Stimulated activated CD4-positive, alpha-beta T cell treated with anti-CD3 and anti-CD28 coated beads, Interleukin-2, amount 100 ng/mL, for 24 hours (primary cell): Measurements from ENCODE around the gene SLC4A11.
"Not testable (repeated sequence)": the region's sequence is repeated elsewhere in the genome, so short reads cannot be mapped to it uniquely, and the experiment has no call there.

Experiments
- DNase-seq, 2 donors: peaks; one replicate each; pipeline ENCODE4 v3.0.0-alpha.2; 2020

Gene SLC4A11

DNA sequence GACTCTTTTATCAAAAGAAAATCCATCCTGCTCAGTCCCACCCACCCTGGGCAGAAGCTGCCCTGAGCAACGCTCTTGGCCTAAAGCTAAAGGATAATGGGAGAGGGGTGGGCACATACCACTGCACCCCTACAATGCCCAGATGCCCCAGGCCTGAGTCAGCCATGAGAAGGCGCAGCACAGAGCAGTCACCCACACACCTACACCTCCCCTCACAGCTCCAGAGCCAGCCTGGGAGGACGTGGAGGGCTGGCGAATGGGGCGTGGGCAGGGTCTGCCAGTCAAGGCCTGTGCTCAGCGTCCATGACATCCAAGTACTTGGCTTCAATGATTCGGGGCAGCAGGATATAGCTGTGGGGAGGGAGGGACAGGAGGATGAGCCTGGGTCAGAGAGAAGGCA, 11.5 kb downstream of the SLC4A11 start:
- DNase-seq, result no peak

- no peak for DNase-seq
These were observed 12.1 kb downstream of the SLC4A11 start for GRCh38 chr20:3226864-3227263.

- DNase-seq, result no peak
These were observed 12.9 kb downstream of the SLC4A11 start for GRCh38 chr20:3226093-3226492.

GRCh38 chr20:3224681-3225421, 14.1 kb downstream of the SLC4A11 start:
- no peak for DNase-seq

DNA sequence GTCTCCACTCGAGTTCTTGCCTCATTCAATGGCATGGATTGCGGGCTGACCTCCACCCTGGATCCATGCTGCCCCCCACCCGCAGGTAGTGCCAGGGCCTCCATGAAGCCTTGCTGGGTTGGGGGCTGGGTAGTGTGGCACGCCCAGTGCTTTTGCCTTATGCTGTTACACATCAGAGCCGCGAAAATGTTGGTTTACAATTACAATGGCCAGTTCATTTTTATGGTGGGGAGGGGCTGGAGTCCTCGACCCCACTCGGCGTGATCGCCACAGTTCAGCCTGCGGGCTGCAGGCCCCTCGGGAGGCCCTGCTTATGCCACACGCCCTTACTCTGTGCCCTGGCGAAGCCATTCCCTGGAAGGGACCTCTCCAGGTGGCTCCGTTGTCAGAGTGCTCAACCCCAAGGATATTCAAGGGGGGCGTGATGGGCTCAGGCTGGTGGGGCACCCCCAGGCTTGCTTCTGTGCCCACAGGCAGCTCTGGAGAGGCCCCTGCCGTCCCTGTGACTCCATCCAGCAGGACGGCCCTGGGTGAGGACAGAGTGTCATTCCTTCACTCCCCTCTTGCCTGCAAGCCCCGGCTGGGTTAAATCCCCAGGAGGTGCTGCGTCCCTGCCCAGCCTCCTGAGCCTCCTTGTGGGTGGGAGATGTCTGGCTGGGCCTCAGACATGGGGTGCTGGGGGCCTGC, 14.9 kb downstream of the SLC4A11 start:
- DNase-seq, result no peak

- no peak for DNase-seq
These were observed 15.4 kb downstream of the SLC4A11 start for GRCh38 chr20:3223651-3223993.

- DNase-seq, result no peak
These were observed 16.1 kb downstream of the SLC4A11 start for GRCh38 chr20:3222635-3223600.

DNA sequence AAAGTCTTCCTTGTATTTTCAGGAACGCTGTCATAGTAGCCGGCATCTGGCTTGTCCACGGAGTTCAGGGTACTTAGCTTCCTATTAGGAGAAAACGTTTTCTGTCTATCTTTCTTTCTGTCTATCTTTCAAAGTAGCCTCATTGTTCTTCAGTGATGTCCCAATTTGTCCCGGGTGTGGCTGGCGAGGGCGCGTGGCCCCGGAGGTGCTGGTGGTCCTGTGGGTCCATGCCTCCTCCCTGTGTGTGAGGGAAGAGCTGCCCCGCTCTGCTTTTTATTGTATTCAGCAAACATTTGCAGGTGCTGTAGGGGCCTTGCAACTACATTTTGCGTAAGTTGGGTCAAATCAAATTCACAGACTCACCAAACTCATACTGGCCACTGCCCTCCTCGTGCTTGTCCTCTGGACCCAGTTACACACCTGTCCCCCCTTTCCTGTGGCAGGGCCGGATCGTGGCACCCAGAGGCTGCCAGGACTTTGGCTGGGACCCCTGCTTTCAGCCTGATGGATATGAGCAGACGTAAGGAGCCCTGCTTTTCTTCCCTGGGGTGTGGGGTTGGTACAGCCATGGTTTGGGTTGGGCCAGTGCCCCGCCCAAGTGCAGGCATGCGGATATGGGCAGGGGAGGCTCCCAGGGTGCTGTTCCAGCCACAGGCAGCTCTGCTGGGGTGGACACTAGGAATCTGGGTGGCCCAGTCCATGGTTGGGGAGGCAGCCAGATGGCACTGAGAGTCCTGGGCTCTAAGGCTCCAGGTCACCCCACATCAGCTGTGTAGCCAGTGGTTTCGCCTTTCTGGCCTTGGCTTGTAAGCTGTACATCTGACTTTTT, 17.4 kb downstream of the SLC4A11 start:
- DNase-seq, result no peak

- DNase-seq, result peak; percentile 82 to 84
These were observed 20.5 kb downstream of the SLC4A11 start for GRCh38 chr20:3218307-3218988.

GRCh38 chr20:3215359-3215917, 23.6 kb downstream of the SLC4A11 start:
- DNase-seq, result not testable (repeated sequence)

DNA sequence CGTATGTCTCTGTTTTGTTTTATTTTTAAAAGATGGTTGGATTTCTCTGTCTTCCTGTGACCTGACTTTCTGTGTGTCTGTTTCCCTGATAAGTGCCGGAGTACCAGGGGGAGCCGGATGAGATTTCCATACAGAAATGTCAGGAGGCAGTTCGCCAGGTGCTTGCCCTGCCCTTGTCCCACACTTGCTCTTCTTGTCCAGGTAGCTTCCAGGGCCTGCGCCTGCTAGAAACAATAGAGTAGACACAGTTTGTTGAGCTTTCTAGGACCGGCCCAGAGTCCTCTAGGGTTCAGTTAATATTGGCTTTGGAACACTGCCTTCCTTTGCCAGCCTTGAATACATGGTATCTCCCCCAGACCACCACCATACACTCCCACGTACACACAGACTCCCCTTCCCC, 25.8 kb downstream of the SLC4A11 start:
- no peak for DNase-seq

DNA sequence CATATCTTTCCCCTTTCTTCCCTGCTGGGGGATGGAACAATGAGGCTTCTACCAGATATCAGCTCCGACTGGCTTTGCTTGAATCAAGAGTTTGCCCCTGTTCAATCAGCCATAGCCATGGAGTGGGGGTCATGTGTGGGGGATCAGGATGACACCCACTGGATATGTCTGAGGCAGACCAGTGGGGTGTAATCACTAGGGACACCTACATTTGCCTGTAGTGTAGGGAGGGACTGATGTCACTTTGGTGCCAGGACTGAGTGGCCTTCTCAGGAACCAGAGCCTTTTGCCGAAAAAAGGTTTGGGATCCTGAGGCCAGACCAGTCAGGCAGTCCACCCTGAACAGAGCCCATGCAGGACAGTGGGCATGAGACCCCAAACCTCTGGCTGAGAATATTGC, 28.6 kb downstream of the SLC4A11 start:
- no peak for DNase-seq

DNA sequence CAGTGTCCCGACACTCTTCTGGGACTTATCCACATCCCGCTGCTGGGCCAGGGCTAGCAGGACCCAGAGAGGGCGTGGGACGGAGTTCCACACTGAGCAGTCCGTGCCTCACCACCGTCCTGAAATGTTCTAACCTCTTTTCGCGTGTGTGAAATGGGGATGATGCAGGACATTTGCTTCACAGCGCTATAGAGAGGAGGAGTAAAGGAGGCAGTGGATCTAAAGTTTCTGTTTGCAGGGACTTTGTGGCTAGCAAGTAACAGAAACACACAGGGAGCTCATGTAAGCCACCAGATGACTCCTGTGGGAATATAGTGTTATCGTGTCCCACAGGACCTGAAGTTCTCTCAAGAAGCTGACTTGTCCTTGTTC, 29.1 kb downstream of the SLC4A11 start:
- peak in 1 of 2 donors; percentile 18 for DNase-seq

- peak; percentile 67 to 71 for DNase-seq
These were observed 29.6 kb downstream of the SLC4A11 start, which contains the start of gene ITPA for GRCh38 chr20:3209257-3209945. TSS of gene ITPA (plus strand) at chr20:3209498. CDS start at chr20:3209552, 54 bp downstream.

GRCh38 chr20:3208786-3209256, 30.2 kb downstream of the SLC4A11 start:
- DNase-seq, result no peak

DNA sequence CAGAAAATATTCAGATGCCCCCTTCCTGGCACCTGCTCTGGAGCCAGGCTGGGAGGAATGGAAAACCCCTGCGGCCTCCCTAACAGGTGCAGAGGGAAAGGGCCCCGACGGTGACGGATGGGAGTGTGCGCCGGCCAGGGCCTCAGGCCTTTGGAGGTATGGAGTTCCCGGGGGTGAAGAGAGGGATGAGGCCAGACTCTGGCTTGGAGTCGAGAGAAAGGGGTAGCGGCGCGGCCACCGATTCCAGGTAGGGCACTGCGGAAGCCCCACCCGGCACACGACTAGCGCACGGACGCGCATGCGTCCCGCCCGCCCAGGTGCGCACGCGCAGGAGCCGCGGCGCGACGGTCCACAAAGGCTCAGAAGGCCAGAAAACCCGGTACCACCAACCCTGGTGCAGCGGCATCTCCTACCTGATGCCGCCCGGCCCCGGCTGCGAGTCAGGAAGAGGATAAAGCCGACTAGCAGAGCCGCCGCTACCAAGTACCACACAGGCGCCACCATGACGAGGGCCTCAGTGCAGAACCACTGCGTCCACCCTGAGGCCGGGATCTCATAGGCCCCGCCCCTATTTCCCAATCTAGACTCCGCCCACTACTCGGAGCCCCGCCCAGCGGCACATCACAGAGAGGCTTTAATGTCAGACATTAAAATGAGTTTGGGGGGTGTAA, 34.7 kb downstream of the SLC4A11 start, which contains the start of gene DDRGK1:
Gene DDRGK1, minus strand, starts transcription at position 559 of the 671 bp plus-strand sequence. Its CDS starts 55 bp downstream, at position 504.
- DNase-seq, result peak; percentile 93 to 96

DNA sequence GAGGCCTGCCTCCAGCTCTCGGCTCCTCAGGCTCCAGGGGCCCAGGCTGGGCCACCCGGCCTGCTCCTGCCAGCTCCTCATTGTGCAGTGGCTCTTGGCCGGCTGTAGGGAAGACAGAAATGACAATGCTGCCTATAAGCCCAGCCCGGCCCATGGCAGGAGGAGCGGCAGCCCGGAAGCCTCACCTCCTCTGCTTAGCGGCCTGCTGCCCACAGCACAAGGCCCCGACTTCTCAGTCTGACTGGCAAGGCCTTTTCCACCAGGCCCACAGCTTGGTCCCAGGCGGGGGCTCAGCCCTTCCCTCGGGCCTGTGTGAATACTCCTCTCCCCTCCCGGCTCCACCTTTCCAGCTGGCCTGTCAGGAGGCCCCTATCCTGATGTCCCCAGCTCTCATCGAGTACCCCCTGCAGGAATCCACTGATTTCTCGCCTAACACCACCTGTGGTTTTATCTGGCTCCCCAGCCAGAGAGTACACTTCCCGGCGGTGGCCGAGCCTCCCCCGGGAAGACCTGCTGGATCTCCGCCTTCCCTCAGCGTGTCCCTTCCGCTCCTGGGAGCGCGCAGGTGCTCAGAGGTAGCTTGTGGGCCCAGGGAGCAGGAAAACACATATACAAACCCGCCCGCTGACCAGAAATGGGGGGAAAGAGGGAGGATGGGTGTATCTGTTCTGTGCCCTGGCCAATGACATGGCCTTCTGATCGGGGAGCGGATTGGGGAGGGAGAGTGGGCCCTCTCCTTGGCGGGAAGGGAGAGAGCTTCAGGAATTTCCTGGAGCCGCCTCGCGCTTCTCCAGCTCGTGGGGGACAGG, 35.5 kb downstream of the SLC4A11 start:
- peak; percentile 38 to 47 for DNase-seq

DNA sequence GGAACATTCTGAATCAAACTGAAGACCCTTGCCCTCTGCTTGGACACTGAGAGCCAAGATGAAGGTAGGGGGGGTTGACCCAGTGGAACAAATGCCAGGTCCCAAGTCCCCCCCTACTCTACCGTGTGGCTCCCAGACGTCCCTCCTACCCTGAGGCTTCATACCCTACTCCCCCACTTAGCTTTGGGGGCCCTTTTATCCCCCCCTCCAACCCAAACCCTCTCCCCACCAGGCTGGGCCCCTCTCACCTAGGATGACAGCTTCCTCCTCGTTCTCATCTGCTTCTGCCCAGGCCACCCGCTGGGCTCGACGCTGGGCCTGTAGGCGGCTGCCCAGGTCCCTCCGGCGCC, 36.0 kb downstream of the SLC4A11 start:
- no peak for DNase-seq
